Fibroblast of the aortic adventitia (primary cell): Measurements from ENCODE around the gene TOM1L2. TPM values are rescaled to one million over a fixed set of nuclear protein-coding genes. Genes with fewer than 3 reads are reported as not detected.

Source experiments
- DNase-seq: peaks from one replicate; pipeline ENCODE4 v3.0.0-alpha.2; 2010; ENCODE audit warnings: low read depth
- H3K4me3 ChIP-seq: 2 replicates; pipeline ENCODE4 v1.5.1; 2011; ENCODE audit warnings: low read depth, mild to moderate bottlenecking, control low read depth, low read length, moderate library complexity
- CTCF ChIP-seq: IDR thresholded peaks from 2 replicates; pipeline ENCODE4 v1.5.1; 2011; ENCODE audit warnings: mild to moderate bottlenecking, low read length, control low read depth, inconsistent platforms; ENCODE audit not compliant: insufficient read depth
- total RNA-seq: library from RNA; depleted of rRNA; stranded (reverse); fragments of >200 nt; gene quantifications from 2 replicates; pipeline ENCODE4 v1.2.3, GENCODE V29; 2012; ENCODE audit warnings: low replicate concordance

Gene TOM1L2
- total RNA-seq, 1 donor, result 40.3 TPM

- DNase-seq, result no peak
- no peak for TF ChIP-seq CTCF
- no peak overlapping the region for H3K4me3 ChIP-seq
Measured at GRCh38 chr17:17976931-17977570, 4.9 kb upstream of the TOM1L2 start.

- no peak for DNase-seq
- no peak overlapping the region for H3K4me3 ChIP-seq
- no peak for TF ChIP-seq CTCF
Measured at GRCh38 chr17:17975436-17975835, 3.2 kb upstream of the TOM1L2 start.

GRCh38 chr17:17972952-17973254 lies 703 bp upstream of the TOM1L2 start:
- DNase-seq, result no peak
- TF ChIP-seq CTCF, result no peak
- peak overlapping the region; percentile 87 for H3K4me3 ChIP-seq

- TF ChIP-seq CTCF, result peak; percentile 18
- DNase-seq, result peak; percentile 51
- peak overlapping the region; percentile 88 for H3K4me3 ChIP-seq
Measured at GRCh38 chr17:17971431-17972125, 622 bp downstream of the TOM1L2 start.

GRCh38 chr17:17970699-17971430 lies 1.3 kb downstream of the TOM1L2 start:
- no peak for TF ChIP-seq CTCF
- no peak for DNase-seq
- H3K4me3 ChIP-seq, result peak overlapping the region; percentile 88

GRCh38 chr17:17966399-17966798 lies 5.8 kb downstream of the TOM1L2 start:
- DNase-seq, result no peak
- no peak overlapping the region for H3K4me3 ChIP-seq
- no peak for TF ChIP-seq CTCF
